ENCODE results near the gene DOCK4.
"Not testable (repeated sequence)": the region's sequence is repeated elsewhere in the genome, so short reads cannot be mapped to it uniquely, and the experiment has no call there.

DOCK4 gene

GRCh38 chr7:112206238-112206990 is at the start of gene DOCK4, which contains the start of gene ZNF277:
Gene DOCK4, minus strand, starts transcription at chr7:112206399. Its CDS starts 261 bp downstream, at chr7:112206138.
Gene ZNF277, plus strand, starts transcription at chr7:112206695. Its CDS starts 22 bp downstream, at chr7:112206717.
- peak; percentile 94 for DNase-seq (ENCODE audit: low read depth, low spot score)
- H3K27ac ChIP-seq, result peak within 1 kb of the TSS; percentile 72

DNA sequence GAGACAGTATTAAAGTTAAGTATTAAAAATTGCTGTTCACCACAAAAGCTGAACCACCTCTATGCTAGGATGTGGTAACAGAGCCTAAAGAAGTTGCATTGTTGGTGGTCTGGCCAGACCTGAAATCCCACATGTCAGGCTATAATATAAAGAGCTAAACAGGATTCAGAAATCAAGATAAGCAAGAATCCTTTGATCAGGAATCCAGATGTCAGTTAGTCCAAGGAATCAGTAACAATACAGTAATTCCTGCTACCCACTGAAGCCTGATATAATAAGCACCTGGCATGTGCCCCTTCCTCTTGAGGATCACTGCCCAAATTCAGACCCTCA is 49.2 kb upstream of the DOCK4 start:
- no peak overlapping the region for H3K27ac ChIP-seq
- DNase-seq (ENCODE audit: low read depth, low spot score), result no peak

- H3K27ac ChIP-seq, result no peak overlapping the region
- no peak for DNase-seq (ENCODE audit: low read depth, low spot score)
Observed at GRCh38 chr7:112254709-112255387, 48.6 kb upstream of the DOCK4 start.

DNA sequence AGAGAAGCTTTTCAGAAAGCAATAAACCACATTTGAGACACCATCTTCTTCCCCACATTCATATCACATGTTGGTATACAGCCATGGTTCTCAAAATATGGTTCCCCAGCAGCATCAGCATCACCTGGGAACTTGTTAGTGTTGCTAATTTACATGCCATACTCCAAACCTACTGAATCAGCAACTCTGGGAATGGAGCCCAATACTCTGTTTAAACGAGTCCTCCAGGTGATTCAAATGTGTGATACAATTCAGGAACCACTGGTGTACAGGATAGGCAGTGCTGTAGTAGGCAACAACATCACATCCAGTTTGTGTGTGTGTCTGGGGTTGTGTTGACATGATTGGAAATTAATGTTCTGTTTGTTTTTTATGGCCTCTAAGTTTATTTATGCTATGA is 48.0 kb upstream of the DOCK4 start:
- no peak overlapping the region for H3K27ac ChIP-seq
- peak; percentile 51 for DNase-seq (ENCODE audit: low read depth, low spot score)

DNA sequence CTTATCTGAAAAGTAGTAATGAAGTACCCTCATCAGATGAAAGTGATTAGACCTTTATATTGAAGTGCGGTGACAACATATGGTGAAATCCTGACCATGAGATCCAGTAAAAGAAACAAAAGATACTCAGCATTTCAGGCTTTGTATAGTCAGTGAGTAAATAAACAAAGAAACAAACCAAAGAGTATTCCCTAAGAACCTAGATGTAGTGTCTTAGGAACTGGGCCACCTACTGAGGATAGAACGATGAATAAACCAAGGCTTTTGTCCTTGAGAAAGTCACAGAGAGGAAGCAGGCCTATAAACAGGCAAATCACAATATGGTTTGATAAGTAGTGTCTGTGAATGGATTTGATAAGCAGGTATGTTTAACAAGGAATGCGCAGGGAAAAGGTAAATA is 46.5 kb upstream of the DOCK4 start:
- DNase-seq (ENCODE audit: low read depth, low spot score), result no peak
- no peak overlapping the region for H3K27ac ChIP-seq

GRCh38 chr7:112252141-112252540 is 45.9 kb upstream of the DOCK4 start:
- H3K27ac ChIP-seq, result no peak overlapping the region
- no peak for DNase-seq (ENCODE audit: low read depth, low spot score)

GRCh38 chr7:112249967-112250366 is 43.8 kb upstream of the DOCK4 start:
- not testable (repeated sequence) for H3K27ac ChIP-seq; DNase-seq (ENCODE audit: low read depth, low spot score)

GRCh38 chr7:112248598-112248997 is 42.4 kb upstream of the DOCK4 start:
- no peak for DNase-seq (ENCODE audit: low read depth, low spot score)

DNA sequence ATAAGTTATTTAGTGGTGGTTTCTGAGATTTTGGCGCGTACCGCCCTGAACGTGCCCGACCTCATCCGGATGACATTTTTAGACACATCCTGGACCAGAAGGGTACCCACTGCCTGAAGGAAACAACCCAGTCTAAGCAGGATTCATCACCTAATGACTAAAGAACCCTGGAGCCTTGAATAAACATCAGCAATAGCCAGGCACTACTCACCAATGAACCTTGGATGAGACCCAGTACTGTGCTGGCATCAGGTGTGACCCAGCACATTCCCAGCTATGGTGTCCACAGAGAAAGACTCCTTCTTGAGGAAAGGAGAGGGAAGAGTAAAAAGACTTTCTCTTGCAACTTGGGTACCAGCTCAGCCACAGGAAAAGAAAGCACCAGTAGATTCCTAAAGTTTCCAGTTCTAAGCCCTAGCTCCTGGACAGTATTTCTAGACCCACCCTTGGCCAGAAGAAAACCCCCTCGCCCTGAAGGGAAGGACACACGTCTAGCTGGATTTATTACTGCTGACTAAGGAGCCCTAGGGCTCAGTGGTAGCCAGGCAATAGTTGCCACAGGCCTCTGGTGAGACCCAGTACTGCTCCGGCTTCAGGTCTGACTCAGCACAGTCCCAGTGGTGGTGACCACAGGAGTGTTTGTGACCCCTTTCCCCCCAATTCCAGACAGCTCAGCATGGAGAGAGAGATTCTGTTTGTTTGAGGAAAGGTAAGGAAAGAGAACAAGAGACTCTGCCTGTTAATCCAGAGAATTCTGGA is 32.8 kb upstream of the DOCK4 start:
- H3K27ac ChIP-seq, result peak overlapping the region; percentile 24
- DNase-seq (ENCODE audit: low read depth, low spot score), result peak; percentile 67

More at GRCh38 chr7:112248598-112248997, 42.4 kb upstream of the DOCK4 start:
- no peak overlapping the region for H3K27ac ChIP-seq

DNA sequence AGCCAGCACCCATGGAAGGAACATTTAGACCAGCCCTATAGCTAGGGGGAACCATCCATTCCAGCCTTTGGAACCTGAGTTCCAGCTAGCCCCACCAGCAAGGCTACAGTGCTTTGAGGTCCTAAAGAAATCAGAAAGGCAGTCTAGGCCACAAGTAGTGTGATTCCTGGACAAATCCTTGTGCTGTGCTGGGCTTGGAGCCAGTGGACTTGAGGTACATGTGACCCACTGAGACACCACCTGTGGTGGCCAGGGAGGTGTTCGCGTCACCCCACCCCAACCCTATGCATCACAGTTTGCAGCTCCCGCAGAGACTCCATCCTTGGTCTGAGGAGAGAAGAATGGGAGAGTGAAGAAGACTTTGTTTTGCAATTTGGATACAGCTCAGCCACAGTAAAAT is 32.1 kb upstream of the DOCK4 start:
- no peak for DNase-seq (ENCODE audit: low read depth, low spot score)

GRCh38 chr7:112236597-112236996 is 30.4 kb upstream of the DOCK4 start:
- DNase-seq (ENCODE audit: low read depth, low spot score), result no peak
- no peak overlapping the region for H3K27ac ChIP-seq

More for the DNA sequence above, 32.1 kb upstream of the DOCK4 start:
- H3K27ac ChIP-seq, result no peak overlapping the region

DNA sequence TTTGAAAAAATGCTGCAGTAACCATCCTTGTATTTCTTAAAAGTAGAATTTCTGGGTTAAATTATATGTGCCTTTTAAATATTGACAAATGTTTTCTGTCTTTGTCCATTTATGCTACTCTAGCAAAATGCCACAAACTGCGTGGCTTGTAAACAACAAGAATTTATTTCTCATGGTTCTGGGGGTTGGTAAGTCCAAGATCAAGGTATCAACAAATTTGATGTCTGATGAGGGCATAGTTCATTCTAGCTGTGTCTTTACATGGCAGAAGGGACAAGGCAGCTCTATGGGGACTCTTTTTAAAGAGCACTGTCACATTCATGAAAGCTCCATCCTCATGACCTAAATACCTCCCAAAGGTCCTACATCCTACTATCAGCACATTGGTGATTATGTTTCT is 27.9 kb upstream of the DOCK4 start:
- H3K27ac ChIP-seq, result no peak overlapping the region
- DNase-seq (ENCODE audit: low read depth, low spot score), result no peak

GRCh38 chr7:112233048-112233697 is 27.0 kb upstream of the DOCK4 start:
- no peak for DNase-seq (ENCODE audit: low read depth, low spot score)
- H3K27ac ChIP-seq, result no peak overlapping the region

DNA sequence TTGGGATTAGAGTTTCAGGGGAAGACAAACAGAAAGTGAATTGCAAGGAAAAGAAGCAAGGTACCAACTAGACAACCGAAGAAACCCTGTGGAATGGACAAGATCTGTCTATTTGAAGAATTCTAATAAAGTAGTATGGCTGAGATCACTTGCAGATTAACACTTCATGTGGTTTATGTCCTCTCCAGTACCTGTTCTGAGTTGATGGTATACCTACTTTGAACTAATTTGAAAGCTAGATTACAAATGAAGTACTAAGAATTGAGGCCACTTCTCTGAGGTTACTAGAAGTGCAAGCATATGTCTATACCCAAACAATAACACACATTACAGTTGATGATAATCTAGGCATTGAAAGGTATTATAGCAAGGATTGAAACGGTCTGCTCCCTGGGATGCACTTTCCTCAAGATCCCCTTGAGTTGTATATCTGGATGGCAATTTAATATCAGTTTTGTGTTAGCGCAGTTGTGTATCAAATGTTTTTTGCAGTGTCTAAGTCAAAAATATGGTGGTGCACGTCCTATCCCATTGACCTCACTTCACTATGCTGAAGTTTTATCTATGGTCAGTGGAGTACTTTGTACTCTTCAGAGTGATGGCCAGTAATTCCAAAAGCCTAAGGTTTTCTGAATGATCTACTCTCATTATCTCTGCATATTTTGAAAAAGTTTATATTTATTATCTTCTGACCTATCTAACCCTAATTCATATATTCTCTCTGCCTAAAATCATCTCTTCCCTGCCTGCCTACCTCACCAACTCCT is 26.2 kb upstream of the DOCK4 start:
- DNase-seq (ENCODE audit: low read depth, low spot score), result no peak
- H3K27ac ChIP-seq, result no peak overlapping the region

GRCh38 chr7:112228632-112229031 is 22.4 kb upstream of the DOCK4 start:
- no peak overlapping the region for H3K27ac ChIP-seq
- no peak for DNase-seq (ENCODE audit: low read depth, low spot score)

- DNase-seq (ENCODE audit: low read depth, low spot score), result peak; percentile 62
- H3K27ac ChIP-seq, result no peak overlapping the region
Observed at GRCh38 chr7:112226701-112227276, 20.6 kb upstream of the DOCK4 start.

- DNase-seq (ENCODE audit: low read depth, low spot score), result no peak
- no peak overlapping the region for H3K27ac ChIP-seq
Observed at GRCh38 chr7:112225006-112225405, 18.8 kb upstream of the DOCK4 start.

- no peak overlapping the region for H3K27ac ChIP-seq
- DNase-seq (ENCODE audit: low read depth, low spot score), result no peak
Observed at GRCh38 chr7:112224186-112224585, 18.0 kb upstream of the DOCK4 start.

DNA sequence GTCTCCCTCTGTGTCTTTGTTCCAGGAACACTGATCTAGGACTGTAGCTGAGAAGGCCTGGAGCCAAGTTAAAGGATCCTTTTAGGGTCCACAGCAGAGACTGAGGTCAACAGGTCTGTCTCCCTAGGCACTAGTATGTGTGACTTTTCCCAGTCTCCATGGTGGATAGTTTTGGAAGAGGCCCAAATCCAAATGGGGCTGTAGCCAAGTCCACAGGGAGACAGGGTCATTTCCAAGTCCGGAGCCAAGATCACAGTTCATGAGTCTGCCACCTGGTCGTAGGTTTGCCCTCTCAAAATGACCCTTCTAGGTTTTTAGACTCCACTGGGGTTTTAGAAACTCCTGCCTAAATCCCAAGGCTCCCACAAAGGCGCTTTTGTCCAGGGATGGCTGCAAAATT is 17.1 kb upstream of the DOCK4 start:
- H3K27ac ChIP-seq, result no peak overlapping the region
- DNase-seq (ENCODE audit: low read depth, low spot score), result no peak

All from epithelial cell of prostate (primary cell).